ENCODE results near the gene PRH2.

The PRH2 gene

GRCh38 chr12:10928746-10929286 is at the start of gene PRH2:
PRH2 (plus strand) TSS chr12:10929236; CDS start chr12:10929274, 38 bp downstream.
- DNase-seq = no peak

- DNase-seq = no peak
Measured at GRCh38 chr12:10884086-10884725, 44.8 kb upstream of the PRH2 start, which contains the start of gene PRH1. PRH1 (minus strand) TSS chr12:10884255; CDS start chr12:10884217, 38 bp downstream.

GRCh38 chr12:10889226-10889625 is 39.8 kb upstream of the PRH2 start:
- no peak for DNase-seq

GRCh38 chr12:10891937-10892336 is 37.1 kb upstream of the PRH2 start:
- DNase-seq = no peak

GRCh38 chr12:10896854-10897253 is 32.2 kb upstream of the PRH2 start:
- DNase-seq = no peak

- no peak for DNase-seq
Measured at GRCh38 chr12:10900530-10900929, 28.5 kb upstream of the PRH2 start.

- no peak for DNase-seq
Measured at GRCh38 chr12:10900972-10901371, 28.1 kb upstream of the PRH2 start.

- no peak for DNase-seq
Measured at GRCh38 chr12:10901427-10901826, 27.6 kb upstream of the PRH2 start.

GRCh38 chr12:10904686-10905085 is 24.4 kb upstream of the PRH2 start:
- no peak for DNase-seq

GRCh38 chr12:10909462-10909861 is 19.6 kb upstream of the PRH2 start, which contains the start of gene TAS2R13:
TAS2R13 (minus strand) TSS chr12:10909562; CDS start chr12:10909298, 264 bp downstream.
- no peak for DNase-seq

GRCh38 chr12:10910380-10910779 is 18.7 kb upstream of the PRH2 start:
- DNase-seq = no peak

GRCh38 chr12:10919809-10920208 is 9.2 kb upstream of the PRH2 start:
- no peak for DNase-seq

- no peak for DNase-seq
Measured at GRCh38 chr12:10926269-10926668, 2.8 kb upstream of the PRH2 start.

GRCh38 chr12:10936506-10936905 is 7.5 kb downstream of the PRH2 start:
- no peak for DNase-seq

- DNase-seq = no peak
Measured at GRCh38 chr12:10939163-10939562, 10.1 kb downstream of the PRH2 start, which contains the start of gene TAS2R14. TAS2R14 (minus strand) TSS chr12:10939263; CDS start chr12:10939207, 56 bp downstream.

GRCh38 chr12:10940389-10940788 is 11.4 kb downstream of the PRH2 start:
- no peak for DNase-seq

GRCh38 chr12:10941369-10941768 is 12.3 kb downstream of the PRH2 start:
- no peak for DNase-seq

- DNase-seq = peak in 1 of 6 experiments; percentile 1
Measured at GRCh38 chr12:10941916-10942607, 13.0 kb downstream of the PRH2 start.

GRCh38 chr12:10943167-10943566 is 14.1 kb downstream of the PRH2 start:
- no peak for DNase-seq

GRCh38 chr12:10952645-10953044 is 23.6 kb downstream of the PRH2 start:
- no peak for DNase-seq

- DNase-seq = no peak
Measured at GRCh38 chr12:10956085-10956484, 27.0 kb downstream of the PRH2 start.

- no peak for DNase-seq
Measured at GRCh38 chr12:10957741-10958140, 28.7 kb downstream of the PRH2 start.

- DNase-seq = no peak
Measured at GRCh38 chr12:10959804-10960203, 30.8 kb downstream of the PRH2 start.

- DNase-seq = peak in 3 of 6 experiments; percentile 46 to 71 (median 55)
Measured at GRCh38 chr12:10960211-10960610, 31.2 kb downstream of the PRH2 start.
